ENCODE data around the gene CFL2.

DNA sequence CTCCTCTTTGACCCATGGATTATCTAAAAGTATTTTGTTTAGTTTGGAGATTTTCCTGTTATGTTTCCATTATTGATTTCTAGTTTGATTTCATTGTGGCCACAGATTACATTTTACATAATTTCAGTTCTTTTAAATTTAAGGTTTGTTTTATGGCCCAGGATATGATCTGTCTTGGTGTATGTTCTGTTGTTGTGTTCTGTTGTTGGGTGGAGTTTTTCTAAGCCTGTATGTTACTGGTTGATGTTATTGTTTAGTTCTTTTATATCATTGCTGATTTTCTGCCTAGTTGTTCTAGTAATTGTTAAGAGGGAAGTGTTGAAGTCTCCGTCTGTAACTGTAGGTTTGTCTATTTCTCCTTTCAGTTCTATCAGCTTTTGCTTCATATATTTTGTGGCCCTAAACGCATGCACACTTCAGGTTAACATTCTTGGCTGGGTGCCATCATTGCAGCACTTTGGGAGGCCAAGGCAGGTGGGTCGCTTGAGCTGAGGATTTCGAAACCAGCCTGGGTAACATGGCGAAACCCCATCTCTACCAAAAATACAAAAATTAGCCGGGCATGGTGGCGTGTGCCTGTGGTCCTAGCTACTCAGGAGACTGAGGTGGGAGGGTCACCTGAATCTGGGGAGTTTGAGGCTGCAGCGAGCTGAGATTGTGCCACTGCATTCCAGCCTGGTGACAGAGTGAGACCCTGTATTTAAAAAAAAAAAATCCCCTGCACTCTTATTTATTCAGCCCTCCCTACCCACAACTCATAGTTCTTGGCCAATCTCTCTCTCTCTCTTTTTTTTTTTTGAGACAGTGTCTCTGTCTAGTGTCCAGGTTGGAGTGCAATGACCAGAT, 28.1 kb upstream of the CFL2 start:
- TF ChIP-seq POLR2A (IDR thresholded peaks at IDR 0.05), result no peak
- TF ChIP-seq, protein P1, sequence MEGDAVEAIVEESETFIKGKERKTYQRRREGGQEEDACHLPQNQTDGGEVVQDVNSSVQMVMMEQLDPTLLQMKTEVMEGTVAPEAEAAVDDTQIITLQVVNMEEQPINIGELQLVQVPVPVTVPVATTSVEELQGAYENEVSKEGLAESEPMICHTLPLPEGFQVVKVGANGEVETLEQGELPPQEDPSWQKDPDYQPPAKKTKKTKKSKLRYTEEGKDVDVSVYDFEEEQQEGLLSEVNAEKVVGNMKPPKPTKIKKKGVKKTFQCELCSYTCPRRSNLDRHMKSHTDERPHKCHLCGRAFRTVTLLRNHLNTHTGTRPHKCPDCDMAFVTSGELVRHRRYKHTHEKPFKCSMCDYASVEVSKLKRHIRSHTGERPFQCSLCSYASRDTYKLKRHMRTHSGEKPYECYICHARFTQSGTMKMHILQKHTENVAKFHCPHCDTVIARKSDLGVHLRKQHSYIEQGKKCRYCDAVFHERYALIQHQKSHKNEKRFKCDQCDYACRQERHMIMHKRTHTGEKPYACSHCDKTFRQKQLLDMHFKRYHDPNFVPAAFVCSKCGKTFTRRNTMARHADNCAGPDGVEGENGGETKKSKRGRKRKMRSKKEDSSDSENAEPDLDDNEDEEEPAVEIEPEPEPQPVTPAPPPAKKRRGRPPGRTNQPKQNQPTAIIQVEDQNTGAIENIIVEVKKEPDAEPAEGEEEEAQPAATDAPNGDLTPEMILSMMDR (IDR thresholded peaks at IDR 0.05), result no peak
